A549 (cell line): Measurements from ENCODE around the gene MTHFD2.

ENCODE experiments used
- ESRRA ChIP-seq: fragments of 150-350 bp; IDR thresholded peaks from 2 replicates; pipeline ENCODE4 v1.6.1; 2014; ENCODE audit warnings: mild to moderate bottlenecking, low read length, borderline replicate concordance
- KDM5A ChIP-seq: fragments of 200-600 bp; sonication (generic); IDR thresholded peaks from 2 replicates; pipeline ENCODE4 v1.6.1; 2016; ENCODE audit warnings: antibody characterized with exemption, mild to moderate bottlenecking
- POLR2A ChIP-seq: IDR thresholded peaks from 2 replicates; pipeline ENCODE4 v1.6.1; 2012; ENCODE audit warnings: mild to moderate bottlenecking, low read length
- TF ChIP-seq, protein P1 (sequence below): fragments of >200 bp; sonication (Bioruptor Twin); formaldehyde crosslinking; IDR thresholded peaks from 3 replicates; pipeline ENCODE4 v1.5.1; 2016
- TF ChIP-seq, protein P2 (sequence below): fragments of 200-600 bp; sonication (generic); IDR thresholded peaks from 2 replicates; pipeline ENCODE4 v1.6.1; 2016; ENCODE audit warnings: antibody characterized with exemption, mild to moderate bottlenecking, moderate library complexity
- TF ChIP-seq, protein P3 (sequence below): IDR thresholded peaks from 2 replicates; pipeline ENCODE4 v1.6.1; 2012

DNA sequence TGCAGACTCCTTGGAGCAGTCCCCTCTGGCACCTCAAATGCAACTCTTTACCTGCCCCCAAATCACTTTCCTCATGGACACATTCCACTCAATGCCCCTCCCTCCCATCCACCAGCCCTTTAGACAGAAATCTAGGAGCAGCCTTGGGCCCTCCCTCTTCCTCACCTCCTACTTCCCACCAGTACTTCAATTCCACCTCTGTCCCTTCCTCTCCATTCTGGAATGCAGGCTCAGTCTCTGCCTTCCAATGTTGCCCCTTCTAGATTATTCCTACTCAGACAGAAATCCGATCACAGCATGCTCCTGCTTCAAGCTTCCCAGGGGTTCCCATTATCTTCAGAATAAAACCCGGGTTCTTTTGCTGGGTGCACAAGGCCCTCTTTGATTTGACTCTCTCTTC is 62.1 kb downstream of the MTHFD2 start:
- TF ChIP-seq POLR2A (no peak), ESRRA (no peak), KDM5A (no peak)
- TF ChIP-seq, protein P1, sequence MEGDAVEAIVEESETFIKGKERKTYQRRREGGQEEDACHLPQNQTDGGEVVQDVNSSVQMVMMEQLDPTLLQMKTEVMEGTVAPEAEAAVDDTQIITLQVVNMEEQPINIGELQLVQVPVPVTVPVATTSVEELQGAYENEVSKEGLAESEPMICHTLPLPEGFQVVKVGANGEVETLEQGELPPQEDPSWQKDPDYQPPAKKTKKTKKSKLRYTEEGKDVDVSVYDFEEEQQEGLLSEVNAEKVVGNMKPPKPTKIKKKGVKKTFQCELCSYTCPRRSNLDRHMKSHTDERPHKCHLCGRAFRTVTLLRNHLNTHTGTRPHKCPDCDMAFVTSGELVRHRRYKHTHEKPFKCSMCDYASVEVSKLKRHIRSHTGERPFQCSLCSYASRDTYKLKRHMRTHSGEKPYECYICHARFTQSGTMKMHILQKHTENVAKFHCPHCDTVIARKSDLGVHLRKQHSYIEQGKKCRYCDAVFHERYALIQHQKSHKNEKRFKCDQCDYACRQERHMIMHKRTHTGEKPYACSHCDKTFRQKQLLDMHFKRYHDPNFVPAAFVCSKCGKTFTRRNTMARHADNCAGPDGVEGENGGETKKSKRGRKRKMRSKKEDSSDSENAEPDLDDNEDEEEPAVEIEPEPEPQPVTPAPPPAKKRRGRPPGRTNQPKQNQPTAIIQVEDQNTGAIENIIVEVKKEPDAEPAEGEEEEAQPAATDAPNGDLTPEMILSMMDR = no peak
- TF ChIP-seq, protein P2, sequence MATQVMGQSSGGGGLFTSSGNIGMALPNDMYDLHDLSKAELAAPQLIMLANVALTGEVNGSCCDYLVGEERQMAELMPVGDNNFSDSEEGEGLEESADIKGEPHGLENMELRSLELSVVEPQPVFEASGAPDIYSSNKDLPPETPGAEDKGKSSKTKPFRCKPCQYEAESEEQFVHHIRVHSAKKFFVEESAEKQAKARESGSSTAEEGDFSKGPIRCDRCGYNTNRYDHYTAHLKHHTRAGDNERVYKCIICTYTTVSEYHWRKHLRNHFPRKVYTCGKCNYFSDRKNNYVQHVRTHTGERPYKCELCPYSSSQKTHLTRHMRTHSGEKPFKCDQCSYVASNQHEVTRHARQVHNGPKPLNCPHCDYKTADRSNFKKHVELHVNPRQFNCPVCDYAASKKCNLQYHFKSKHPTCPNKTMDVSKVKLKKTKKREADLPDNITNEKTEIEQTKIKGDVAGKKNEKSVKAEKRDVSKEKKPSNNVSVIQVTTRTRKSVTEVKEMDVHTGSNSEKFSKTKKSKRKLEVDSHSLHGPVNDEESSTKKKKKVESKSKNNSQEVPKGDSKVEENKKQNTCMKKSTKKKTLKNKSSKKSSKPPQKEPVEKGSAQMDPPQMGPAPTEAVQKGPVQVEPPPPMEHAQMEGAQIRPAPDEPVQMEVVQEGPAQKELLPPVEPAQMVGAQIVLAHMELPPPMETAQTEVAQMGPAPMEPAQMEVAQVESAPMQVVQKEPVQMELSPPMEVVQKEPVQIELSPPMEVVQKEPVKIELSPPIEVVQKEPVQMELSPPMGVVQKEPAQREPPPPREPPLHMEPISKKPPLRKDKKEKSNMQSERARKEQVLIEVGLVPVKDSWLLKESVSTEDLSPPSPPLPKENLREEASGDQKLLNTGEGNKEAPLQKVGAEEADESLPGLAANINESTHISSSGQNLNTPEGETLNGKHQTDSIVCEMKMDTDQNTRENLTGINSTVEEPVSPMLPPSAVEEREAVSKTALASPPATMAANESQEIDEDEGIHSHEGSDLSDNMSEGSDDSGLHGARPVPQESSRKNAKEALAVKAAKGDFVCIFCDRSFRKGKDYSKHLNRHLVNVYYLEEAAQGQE = no peak
- TF ChIP-seq, protein P3, sequence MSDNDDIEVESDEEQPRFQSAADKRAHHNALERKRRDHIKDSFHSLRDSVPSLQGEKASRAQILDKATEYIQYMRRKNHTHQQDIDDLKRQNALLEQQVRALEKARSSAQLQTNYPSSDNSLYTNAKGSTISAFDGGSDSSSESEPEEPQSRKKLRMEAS = no peak
